Measurements from ENCODE around the gene ARID4B. TPM values are rescaled to one million over a fixed set of nuclear protein-coding genes. Genes with fewer than 3 reads are reported as not detected.
A peak's percentile ranks its signal among the peaks of the same experiment; 100 is the strongest.
"Not testable (repeated sequence)": the region's sequence is repeated elsewhere in the genome, so short reads cannot be mapped to it uniquely, and the experiment has no call there.

Gene ARID4B
- total RNA-seq, 4 donors from 2014 or later = 27.0 to 172 (median 70.8) TPM

DNA sequence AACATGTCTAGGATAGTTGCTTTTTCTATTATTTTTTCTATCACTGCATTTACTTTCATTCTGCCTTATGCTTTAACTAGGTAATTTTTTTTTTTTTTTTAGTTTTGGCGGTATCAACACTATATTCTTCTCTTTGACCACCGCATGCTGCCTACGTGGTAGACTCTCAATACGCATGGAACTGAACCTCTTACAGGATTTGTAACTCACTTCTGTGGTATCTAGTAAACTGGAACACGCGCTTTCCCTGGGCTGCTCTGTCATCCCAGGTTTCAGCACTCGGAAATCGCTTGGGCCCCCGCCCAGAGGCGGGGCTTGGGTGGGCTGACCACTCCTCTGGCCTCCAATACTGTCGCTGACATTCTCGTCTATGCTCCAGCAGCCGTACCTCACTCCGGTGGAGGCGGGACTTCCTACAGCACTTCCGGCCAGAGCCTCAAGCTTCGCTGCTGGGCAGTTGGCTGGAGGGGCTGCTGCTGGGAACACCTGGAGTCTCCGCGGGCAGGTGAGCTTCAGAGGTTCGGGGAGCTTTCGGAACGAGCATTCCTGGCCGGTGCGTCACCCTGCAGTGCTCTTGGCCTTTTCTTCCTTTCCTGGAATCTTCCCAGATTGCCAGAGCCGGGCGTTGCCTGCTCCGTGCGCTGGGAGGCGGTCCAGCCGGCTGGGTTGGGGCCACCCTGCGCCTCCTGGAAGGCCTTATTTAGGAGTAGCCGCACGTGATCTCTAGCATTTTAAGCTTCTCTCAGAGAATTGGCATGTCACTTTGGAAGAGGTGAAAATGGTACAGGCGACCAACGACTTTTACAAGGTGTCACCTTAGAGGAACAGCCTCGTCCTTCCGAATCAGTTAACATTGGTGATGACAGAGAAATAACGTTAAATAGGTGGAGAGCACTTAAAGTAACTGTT is 39.3 kb upstream of the ARID4B start, which contains the start of gene TBCE:
TBCE (plus strand) TSS at position 428 of the 909 bp plus-strand sequence. CDS start 12,623 bp downstream, outside the sequence.
- Histone ChIP-seq H3K27me3 (no peaks in the 10 kb centered on the region), H3K4me1 (peaks cover 0 to 13% (median 0%) of the 10 kb centered on the region in 4 donors), H3K27ac (peak within 1 kb of the TSS; percentile 63 to 86 (median 79)), H3K36me3 (no peaks in the 10 kb centered on the region), H3K9me3 (no peaks in the 10 kb centered on the region), H3K4me3 (peak within 1 kb of the TSS; percentile 58 to 80 (median 64))
- TF ChIP-seq, protein P1, sequence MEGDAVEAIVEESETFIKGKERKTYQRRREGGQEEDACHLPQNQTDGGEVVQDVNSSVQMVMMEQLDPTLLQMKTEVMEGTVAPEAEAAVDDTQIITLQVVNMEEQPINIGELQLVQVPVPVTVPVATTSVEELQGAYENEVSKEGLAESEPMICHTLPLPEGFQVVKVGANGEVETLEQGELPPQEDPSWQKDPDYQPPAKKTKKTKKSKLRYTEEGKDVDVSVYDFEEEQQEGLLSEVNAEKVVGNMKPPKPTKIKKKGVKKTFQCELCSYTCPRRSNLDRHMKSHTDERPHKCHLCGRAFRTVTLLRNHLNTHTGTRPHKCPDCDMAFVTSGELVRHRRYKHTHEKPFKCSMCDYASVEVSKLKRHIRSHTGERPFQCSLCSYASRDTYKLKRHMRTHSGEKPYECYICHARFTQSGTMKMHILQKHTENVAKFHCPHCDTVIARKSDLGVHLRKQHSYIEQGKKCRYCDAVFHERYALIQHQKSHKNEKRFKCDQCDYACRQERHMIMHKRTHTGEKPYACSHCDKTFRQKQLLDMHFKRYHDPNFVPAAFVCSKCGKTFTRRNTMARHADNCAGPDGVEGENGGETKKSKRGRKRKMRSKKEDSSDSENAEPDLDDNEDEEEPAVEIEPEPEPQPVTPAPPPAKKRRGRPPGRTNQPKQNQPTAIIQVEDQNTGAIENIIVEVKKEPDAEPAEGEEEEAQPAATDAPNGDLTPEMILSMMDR (IDR thresholded peaks at IDR 0.05) = peak in 3 of 6 experiments; percentile 28 to 32 (median 32)
- TF ChIP-seq POLR2A (IDR thresholded peaks at IDR 0.05) = peak; percentile 39 to 69
- DNase-seq = peak; percentile 91 to 98 (median 97)

DNA sequence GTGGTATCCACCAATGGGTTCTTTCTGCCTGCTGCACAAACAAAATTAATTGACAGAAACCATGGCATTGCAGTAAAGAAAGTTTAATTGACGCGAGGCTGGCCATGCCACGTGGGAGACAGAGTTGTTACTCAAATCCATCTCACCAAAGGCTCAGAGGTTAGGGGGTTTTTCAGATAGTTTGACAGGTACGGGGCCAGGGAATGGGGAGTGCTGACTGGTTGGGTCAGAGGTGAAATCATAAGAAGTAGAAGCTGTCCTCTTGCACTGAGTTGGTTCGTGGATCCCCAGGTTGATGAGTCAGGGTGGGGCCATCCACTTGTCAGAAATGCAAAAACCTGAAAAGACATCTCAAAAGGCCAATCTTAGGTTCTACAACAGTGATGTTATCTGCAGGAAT is 38.3 kb upstream of the ARID4B start:
- H3K27ac ChIP-seq = no peak overlapping the region
- no peaks in the 10 kb centered on the region for H3K9me3 ChIP-seq

DNA sequence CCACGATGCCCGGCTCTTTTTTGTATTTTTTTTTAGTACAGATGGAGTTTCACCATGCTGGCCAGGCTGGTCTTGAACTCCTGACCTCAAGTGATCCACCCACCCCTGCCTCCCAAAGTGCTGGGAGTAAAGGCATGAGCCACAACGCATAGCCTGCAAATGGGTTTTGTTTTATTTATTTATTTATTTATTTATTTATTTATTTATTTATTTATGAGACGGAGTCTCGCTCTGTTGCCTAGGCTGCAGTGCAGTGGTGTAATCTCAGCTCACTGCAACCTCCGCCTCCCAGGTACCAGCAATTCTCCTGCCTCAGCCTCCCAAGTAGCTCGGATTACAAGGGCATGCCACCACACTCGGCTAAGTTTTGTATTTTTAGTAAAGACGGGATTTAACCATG is 36.2 kb upstream of the ARID4B start:
- not testable (repeated sequence) for DNase-seq, H3K9me3 ChIP-seq

More for the DNA sequence above, 38.3 kb upstream of the ARID4B start:
- TF ChIP-seq, protein P1 (IDR thresholded peaks at IDR 0.05) = no peak
- DNase-seq = no peak
- Histone ChIP-seq H3K4me3 (no peak overlapping the region), H3K27me3 (no peaks in the 10 kb centered on the region), H3K4me1 (peaks cover 0 to 13% (median 0%) of the 10 kb centered on the region in 4 donors), H3K36me3 (no peaks in the 10 kb centered on the region)

DNA sequence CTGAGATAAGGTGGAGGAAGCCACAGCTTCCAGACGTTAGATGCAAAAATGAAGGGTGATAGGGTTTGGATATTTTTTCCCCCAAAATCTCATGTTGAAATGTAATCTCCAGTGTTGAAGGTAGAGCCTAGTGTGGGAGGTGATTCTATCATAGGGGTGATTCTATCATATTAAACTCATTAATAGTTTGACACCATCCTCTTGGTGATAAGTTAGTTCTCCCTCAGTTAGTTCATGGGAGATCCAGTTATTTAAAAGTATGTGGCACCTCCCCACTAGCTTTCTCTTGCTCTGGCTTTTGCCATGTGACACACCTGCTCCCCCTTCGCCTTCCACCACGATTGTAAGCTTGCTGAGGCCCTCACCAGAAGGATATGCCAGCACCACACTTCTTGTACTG is 30.9 kb upstream of the ARID4B start:
- Histone ChIP-seq H3K4me3 (no peak overlapping the region), H3K36me3 (no peaks in the 10 kb centered on the region), H3K27me3 (no peaks in the 10 kb centered on the region), H3K9me3 (no peaks in the 10 kb centered on the region), H3K27ac (no peak overlapping the region), H3K4me1 (no peaks in the 10 kb centered on the region)
- TF ChIP-seq POLR2A (IDR thresholded peaks at IDR 0.05) = no peak
- TF ChIP-seq, protein P1 (IDR thresholded peaks at IDR 0.05) = no peak
- DNase-seq = no peak

More for the DNA sequence above, 36.2 kb upstream of the ARID4B start:
- not testable (repeated sequence) for H3K4me3 ChIP-seq, H3K36me3 ChIP-seq, H3K4me1 ChIP-seq, H3K27me3 ChIP-seq, H3K27ac ChIP-seq

DNA sequence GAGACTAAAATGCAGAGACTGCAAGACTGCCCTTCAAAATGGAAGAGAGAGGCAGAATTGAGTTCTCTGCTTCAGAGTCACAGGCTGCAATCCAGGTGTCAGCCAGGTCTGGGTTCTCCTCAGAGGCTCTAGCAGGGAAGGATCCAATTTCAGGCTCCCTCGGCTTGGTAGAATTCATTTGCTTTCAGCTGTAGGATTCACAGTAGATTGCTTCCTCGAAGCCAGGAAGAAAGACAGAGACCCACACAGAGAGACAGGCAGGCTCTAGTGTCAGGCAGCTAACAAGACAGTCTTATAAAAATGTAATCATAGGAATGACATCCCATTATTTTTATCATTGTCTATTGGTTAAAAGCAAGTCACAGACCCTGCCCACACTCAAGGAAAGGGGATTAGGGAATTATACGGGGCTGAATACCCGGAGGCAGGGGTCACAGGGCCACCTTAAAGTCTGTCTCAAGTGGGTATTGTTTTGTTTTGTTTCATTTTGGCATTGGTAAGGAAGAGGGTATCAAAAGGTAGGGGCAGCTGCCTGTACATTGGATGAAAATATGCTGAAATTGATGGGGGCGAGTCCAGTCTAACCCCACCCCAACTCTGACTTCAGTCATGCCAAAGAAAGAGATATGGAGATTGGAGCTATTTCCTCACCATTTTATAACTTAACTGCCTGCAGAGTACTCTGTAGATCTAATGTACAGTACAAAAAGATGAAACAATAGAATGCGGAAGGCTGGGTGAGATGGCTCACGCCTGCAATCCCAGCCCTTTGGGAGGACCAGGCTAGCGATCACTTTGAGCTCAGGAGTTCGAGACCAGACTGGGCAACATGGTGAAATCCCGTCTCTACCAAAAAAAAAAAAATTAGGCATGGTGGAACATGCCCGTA is 29.8 kb upstream of the ARID4B start:
- no peak for DNase-seq

More for the DNA sequence above, 29.8 kb upstream of the ARID4B start:
- H3K4me3 ChIP-seq = no peak overlapping the region
- H3K9me3 ChIP-seq = no peaks in the 10 kb centered on the region
- H3K4me1 ChIP-seq = no peaks in the 10 kb centered on the region
- no peak for TF ChIP-seq POLR2A (IDR thresholded peaks at IDR 0.05)
- TF ChIP-seq, protein P1 (IDR thresholded peaks at IDR 0.05) = no peak
- no peak overlapping the region for H3K27ac ChIP-seq
- no peaks in the 10 kb centered on the region for H3K27me3 ChIP-seq
- no peaks in the 10 kb centered on the region for H3K36me3 ChIP-seq

All from Peyer's patch (tissue), 4 donors.